Measurements from ENCODE around the gene SHH. TPM values are rescaled to one million over a fixed set of nuclear protein-coding genes. Genes with fewer than 3 reads are reported as not detected.

The SHH gene
- total RNA-seq, 1 donor from 2014 or later = not detected

DNA sequence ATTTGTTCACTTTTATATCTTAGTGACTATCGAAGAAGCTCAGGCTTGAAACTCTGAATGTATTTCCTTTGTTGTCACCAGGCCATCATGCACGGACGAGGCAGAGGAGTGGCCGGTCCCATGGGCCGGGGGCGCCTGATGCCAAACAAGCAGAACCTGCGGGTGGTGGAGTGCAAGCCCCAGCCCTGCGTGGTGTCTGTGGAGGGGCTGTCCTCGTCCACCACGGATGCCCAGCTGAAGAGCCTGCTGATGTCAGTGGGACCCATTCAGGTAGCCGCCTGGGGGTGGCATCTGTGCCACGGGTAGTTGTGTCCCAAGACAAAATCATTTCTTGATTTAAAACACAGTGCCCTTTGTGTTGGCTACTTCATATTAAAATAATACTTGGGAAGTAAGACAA, 45.9 kb downstream of the SHH start:
- DNase-seq (ENCODE audit: low spot score) = no peak

DNA sequence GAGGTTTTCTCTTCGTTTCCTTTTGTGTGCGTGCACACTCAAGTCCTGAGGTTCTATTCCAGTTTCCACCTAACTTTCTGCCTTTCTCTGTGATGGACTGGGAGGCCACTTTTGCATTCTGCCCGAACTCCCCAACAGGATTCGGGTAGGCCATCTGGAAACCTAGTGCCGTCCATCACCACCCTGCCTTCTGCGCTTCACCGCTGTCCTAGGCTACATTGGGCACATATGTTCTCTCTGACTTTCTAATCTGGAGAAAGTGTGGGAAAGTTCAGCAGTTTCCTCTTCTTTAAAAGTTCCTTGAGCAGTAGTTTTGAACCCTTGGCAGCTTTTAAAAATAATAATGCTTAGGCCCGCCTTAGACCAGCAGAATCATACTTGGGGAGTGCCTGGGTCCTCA, 46.8 kb downstream of the SHH start:
- no peak for DNase-seq (ENCODE audit: low spot score)

DNA sequence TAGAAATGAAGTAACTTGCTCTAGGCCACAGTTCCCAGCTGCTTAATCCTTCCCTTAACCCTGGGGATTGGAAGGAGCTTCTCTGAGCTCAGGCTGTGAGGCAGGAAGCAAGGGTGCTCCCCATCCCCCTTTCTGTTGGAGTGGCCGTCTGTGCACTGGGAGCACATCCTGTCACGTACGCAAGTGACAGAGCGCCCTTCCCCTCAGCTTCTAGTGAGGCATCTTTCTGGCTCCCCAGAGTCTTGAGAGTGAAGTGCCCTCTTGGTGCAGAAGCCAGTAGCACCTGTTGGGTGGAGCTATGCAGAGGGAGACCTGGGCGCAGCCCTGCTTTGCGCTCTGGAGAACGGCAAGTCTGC, 47.8 kb downstream of the SHH start:
- DNase-seq (ENCODE audit: low spot score) = no peak

DNA sequence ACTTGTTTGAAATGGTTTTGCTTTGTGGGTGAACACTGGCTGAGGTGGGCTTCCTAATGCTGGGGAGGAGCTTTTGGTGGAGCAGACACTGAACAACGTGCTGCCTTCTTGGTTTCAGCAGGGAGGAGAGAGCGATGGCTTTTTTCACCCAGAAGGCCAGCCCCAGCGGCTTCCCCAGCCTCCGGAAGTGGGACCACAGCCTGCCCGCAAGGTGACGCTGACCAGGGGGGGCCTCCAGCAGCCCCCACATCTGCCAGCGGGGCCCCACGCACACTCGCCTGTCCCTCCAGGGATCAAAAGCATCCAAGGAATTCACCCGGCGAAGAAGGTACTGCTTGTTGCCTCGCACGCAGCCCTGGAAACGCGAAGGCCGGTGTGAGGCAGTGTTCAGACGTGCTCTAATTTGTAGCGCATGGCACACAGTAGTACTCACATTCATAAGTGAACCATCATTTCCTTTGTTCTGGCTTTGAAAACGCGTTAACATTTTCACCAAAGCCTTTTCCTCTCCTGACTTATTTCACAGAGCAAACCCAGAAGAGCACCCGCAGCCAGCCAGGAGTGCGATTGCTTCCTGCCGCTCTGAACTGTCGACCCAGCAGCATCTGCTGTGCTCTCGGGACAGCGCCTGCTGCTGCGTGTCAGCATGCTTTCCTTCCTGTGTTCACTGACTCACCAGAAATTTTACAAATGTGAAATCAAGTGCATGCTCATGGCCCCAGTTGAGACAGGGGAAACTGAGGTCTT, 48.4 kb downstream of the SHH start:
- DNase-seq (ENCODE audit: low spot score) = no peak

DNA sequence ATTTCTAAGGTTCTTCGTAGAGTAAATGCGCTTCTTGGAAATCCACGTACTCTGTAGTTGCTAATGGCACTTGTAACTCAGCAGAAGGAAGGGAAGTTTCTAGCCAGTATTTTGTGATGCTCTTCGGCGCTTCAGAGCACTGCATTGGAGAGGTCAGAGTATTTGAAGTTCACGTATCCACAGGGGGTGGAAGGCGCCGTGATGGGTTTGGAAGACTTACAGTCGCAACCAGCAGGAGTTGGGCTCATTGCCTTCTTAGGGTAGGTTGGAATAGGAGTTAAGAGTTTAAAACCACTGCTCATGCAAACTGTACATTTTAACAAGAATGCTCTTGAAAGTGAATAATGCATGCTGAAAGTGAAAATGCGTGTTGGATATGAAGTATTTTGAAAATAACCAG, 49.1 kb downstream of the SHH start:
- DNase-seq (ENCODE audit: low spot score) = no peak

DNA sequence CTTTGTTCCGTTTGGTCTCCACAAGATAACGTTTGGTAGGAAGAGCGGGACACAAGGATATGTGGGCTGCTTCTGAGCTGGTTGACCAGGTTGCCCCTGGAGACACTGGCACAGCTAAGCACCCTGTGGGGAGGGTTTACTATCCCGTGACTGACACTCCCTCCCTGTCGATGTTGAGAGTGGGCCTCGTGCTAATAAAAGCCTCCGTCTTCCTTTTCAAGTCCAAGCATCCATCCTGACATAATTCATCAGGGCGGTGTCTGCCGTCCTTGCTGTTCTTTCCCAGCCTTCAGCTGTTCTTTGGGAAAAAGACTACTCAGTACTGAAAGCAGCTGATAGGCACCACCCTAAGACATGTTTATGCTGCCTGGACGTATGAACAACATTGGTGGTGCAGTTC, 49.6 kb downstream of the SHH start:
- DNase-seq (ENCODE audit: low spot score) = no peak

DNA sequence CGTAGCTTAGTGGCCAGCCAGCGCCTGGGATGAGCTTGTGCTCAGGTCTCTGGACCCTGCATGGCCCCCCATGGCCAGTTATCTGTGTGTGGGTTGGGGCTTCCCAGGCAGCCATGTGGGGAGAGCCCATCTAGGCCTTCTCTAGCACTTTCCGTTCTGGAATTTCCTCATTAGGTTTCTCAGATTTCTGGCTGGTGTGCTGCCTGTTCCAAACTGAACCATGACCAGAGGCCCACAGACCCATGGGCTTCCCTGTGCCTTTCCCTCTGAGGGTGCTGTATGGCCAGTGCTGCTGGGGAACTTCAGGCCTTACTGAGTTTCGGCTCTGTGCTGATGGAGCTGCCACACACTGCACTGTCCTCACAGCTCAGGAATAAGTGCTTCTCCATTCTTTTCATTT, 50.2 kb downstream of the SHH start:
- no peak for DNase-seq (ENCODE audit: low spot score)

DNA sequence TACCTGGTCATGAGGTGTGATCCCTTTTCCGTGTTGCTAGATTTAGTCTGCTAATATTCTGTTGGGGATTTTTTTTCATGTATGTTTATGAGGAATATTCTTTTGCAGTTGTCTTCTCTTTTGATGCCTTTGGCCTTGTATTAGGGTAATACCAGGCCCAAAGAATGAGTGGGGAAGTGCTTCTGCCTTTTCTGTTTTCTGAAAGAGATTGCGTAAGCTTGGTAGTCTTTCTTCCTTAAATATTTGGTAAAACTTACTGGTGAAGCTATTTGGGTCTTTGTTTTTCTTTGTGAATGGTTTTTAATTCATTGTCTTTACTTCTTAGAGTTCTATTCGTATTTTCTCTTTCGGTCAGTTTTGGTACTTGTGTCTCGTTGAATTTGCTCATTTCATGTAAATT, 51.1 kb downstream of the SHH start:
- DNase-seq (ENCODE audit: low spot score) = no peak

DNA sequence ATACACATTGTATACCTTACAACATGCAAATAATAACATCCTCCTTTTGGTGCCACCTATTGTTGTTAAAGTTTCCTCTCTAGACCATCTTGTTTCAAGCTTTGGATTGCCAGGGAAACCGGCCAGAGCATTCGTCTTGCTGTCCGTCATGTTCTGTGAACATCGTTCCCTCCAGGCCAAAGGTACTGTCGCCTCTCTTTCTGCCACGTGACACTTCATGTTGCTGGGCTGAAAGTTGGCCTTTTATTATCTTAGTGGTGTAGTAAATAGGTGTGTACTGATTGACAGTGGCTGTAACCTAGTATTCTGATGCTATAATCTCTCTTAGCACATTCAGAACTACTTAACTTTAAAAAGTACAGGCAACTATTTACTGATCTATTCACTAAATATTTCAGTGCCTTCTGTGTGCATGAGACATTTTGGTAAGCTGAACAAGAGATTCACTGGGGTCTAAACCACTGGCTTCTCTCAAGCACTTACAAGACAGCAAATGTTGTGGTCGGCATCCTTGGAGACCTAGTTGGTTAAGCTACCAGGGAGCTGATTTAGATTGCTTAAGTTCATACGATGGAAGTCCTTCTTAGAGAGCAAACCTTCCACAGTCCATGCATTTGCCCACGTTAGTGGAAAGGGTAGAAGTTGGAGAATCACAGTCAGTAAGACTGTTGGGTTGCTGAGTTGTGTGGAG, 52.4 kb downstream of the SHH start:
- no peak for DNase-seq (ENCODE audit: low spot score)

DNA sequence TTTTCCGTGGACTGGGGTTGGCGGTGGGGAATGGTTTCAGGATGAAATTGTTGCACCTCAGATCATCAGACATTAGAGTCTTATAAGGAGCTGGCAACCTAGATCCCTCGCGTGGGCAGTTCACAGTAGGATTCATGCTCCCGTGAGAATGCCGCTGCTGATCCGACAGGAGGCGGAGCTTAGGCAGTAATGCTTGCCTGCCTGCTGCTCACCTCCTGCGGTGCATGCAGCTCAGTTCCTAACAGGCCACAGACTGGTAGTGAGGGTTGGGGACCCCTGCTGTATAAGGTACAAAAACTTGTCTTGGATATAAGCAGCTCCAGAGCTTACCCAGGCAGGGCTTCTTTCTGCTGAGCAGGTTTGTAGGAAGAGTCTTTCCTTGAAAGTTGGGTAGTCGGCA, 53.9 kb downstream of the SHH start:
- no peak for DNase-seq (ENCODE audit: low spot score)

DNA sequence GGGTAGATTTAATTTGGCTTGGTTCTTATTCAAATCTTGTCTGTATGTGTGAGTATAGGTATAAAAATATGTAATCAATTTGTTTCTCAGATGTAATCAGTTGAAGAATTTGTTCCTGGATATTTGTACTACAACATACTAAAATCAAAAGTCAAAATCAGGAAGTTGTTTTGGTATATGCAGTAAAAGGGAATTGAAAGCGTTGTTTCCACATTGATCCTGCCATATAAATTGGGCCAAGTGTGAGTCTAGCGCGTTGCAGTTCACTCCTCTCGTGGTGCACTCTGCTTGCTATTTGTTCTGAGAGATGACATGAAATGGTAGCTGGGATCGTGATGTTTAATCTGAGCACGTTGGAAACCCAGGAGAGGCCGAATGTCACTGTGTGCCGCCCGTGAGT, 55.9 kb downstream of the SHH start:
- DNase-seq (ENCODE audit: low spot score) = no peak

DNA sequence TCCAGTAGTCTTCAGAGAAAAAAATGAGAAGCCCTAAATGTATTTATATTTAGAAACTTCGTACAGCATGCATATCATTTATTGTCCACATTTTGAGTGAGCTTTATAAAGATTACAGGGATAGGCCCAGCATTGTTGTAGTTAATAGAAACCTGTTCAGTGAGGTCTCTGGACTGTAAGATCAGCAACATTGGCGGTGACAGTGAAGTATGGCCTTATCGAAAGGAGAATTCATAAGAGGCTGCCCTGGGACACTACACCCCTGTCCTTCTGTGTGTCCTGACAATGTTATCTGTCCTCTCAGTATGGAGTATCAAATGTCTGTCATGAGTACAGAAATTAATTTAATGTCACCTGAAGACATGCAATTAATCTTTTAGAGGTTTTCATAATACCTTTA, 57.2 kb downstream of the SHH start:
- no peak for DNase-seq (ENCODE audit: low spot score)

DNA sequence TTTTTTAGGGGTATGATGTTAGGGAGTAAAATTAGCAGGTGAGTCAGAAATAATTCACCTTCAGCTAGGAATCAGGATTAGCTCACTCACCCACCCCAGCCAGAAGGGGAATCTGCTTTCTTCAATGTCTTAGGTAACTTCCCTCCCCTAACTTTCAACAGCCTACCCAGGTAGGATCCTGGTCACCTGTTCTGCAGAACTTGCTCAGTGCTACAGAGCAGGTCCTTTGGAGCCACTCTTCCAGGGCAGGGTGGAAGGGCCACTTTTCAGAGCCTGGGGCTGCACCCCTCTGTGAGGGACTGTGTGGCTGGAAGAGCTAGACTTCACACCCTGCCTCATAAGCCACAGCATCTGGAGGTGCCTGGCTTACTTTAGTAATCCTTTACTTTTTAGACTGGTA, 58.1 kb downstream of the SHH start:
- no peak for DNase-seq (ENCODE audit: low spot score)

DNA sequence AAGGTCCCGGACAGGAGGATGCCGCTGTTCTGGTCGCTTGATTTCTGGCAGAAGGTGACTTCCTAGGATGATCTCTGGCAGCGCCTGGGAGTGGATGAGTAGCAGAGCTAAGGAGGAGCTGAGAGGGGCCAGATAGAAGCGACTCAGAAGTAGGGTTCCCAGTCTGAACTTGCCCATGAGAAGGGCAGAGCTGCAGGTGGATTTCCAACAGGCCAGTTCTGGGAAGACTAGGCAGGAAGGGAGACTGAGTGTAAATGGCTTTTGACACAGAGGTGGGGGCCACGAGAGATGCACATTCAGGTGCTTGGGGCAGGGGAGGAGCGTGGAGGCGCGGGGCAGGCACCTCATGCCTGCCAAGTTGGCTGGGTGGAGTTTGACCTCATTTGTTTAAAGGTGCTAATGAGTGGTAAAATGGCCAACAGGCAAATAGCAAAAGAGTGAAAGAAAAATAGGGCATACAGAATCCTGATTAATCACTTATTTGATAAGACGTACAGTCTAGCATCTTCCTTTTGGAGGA, 58.8 kb downstream of the SHH start:
- no peak for DNase-seq (ENCODE audit: low spot score)

DNA sequence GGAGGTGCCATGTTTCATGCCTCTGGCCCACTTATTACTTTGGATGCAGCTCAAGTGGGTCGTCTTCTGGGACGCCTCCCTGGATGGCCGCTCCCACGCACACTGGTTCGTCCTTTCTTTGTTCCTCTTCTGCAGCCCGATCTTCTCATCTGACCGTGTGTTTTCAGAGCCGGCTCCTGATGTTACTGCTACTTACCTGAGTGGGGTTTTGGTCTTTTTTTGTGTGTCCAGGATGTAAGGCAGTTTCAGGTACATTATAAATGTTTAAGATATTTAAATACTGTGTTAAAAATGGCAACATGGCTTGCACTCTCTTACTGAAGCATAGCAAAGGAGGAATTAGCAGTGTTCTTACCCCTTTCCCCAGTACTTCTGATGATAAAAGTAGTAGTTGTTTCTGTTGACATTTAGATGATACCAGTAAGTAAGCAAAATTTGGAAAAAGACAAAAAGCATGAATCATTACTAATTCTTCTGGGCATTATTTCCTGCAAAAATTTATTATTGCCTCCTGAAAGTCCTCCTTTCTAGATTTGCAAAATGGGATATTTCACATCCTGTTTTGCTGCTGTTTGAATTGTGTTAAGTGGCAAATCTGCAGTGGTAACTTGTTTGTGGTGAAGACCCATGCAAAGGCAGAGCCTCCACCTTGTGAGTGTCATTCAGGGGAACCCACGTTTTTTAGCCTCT, 59.4 kb downstream of the SHH start:
- no peak for DNase-seq (ENCODE audit: low spot score)

DNA sequence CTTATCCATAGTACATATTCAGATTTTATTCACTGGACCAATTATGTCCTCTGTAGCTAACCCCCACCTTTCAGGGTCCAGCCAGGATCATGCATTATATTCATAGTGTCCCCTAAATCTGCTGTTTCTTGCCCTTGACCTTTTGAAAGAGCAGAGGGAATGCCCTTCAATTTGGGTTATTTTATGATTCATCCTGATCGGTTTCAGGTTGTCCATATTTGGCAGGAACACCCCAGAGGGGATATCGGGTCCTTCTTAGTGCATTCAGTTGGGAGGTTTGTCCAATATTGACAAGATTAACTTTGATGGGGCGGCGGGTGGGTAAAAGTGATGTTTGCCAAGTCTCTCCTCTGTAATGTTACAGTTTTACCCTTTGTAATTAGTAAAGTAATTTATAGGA, 60.9 kb downstream of the SHH start:
- no peak for DNase-seq (ENCODE audit: low spot score)

DNA sequence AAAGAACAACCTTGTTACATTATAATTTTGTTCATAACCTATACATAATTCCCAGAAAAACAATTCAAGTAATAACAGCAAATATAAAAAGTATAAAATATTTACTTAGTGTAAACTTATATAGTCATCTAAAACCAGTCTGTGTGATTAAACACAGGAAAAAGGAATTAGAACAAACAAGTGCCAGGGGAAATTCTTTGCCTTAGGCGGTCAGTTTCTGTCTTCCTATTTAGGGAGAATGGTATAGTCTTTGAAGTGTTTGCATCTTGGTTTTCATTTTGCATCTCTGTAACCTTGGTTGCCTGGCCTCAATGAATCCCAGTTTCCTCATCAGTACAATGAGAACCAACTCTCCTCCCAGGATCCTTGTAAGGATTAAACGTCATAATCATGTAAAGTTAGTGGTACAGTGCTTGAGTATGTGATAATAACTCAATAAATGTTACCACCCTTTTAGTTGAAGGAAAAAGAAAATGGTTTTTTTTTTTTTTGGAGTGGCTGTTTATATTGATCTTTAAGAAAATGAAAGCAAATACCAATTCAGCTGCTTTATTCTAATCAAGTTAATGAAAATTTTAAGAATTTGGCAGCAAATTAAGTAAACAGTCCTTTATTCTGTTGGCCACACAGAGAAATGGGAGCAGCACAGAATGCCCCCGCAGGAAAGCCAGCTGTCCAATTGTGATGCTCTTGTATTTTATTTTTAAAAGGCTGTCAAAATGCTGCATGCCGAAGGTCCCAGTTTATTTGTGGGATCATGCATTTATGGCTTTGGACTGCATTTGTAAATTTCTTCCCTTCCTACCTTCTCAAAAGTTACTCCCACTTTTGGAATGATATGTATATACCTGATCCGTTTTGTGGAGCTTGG, 61.8 kb downstream of the SHH start:
- no peak for DNase-seq (ENCODE audit: low spot score)
